ENCODE results near the gene TMEM184B.

The TMEM184B gene

DNA sequence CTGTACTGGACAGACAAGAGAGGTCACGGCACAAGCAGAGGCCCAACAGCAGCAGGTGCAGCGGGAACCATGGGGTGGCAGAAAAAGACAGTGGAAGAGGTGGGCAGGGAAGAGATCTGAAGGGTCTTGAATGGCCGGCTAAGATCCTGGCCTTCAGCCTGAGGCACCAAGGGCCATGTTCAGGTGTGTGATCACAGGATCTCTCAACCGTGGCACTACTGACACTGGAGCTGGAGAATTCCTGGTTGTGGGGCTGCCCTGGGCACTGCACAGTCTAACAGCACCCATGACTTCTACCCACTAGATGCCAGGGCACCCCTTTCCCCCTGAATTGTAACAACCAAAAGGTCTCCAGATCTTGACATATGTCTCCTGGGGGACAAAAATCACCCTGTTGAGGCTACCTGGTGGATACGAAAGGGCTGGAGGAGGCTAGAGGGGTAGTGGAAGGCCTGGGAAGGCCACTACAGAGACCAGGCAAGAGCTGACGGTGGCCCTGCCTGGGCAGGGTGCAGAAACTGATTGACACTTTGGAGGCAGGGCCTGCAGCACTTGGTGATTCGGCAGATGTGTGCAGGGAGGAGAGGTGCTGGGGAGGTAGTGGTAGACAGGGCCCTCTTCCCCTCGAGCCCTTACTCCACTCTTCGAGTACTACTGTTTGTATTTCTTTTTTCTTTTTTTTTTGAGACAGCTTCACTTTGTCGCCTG, 36.1 kb upstream of the TMEM184B start:
- no peak for DNase-seq (ENCODE audit: low spot score)

DNA sequence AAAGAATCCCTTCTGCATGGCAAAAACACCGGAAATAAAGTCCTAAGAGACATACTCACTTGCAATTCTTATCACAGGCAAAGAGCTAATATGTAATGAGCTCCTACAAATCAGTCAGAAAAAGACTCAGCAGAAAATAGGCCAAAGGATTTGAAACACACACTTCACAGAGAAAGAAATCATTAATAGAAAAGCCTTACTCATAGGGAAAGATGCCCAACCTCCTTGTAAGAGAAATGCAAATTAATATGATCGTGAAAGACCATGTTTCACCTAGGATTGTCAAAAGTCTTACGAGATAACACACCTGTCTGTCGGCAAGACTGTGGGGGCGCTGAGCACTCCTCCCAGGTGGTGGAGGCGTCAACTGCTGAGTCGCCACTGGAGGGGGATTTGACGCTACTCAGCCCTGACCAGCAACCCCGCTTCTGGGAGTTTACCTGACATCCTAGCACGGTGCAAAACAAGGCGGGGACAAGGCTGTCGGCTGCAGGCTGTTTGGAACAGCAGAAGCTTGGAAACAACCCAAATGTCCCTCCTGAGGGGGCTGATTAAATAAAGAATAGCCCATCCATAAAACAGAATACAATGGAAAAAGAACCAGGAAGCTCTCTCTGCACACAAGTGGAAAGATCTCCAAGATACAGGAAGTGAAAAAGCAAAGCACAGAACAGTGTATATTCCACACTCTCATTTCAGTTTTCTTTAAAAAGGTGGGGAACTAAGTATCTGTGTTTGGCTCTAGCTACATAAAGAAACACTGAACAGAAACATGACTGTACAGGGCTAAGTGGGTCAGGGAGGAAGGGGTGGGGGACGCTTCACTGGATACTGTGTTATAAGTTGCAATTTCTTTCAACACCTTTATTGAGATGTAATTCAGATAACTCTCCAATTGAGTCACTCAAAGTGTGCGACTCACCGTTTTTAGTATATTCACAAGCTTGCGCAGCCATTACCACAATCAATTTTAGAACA, 33.0 kb upstream of the TMEM184B start:
- no peak for DNase-seq (ENCODE audit: low spot score)

DNA sequence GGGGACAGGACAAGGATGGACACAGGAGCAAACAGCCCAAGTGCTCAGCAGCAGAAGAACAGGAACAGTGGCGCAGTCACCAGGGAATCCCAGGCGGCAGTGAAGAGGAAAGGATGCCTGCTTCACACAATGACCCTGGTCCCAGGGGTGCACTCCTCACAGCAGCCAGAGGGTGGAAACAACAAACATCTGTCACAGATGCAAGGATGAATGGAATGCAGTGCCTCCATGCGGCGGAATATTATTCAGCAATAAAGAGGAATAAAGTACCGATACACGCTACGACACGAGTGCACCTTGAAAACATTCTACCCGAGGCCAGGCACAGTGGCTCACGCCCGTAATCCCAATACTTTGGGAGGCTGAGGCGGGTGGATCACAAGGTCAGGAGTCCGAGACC, 31.7 kb upstream of the TMEM184B start:
- no peak for DNase-seq (ENCODE audit: low spot score)

- DNase-seq (ENCODE audit: low spot score), result no peak
Measured at GRCh38 chr22:38303974-38304373, 31.2 kb upstream of the TMEM184B start.

GRCh38 chr22:38302906-38303305, 30.1 kb upstream of the TMEM184B start:
- no peak for DNase-seq (ENCODE audit: low spot score)

GRCh38 chr22:38300946-38301345, 28.1 kb upstream of the TMEM184B start:
- DNase-seq (ENCODE audit: low spot score), result no peak

DNA sequence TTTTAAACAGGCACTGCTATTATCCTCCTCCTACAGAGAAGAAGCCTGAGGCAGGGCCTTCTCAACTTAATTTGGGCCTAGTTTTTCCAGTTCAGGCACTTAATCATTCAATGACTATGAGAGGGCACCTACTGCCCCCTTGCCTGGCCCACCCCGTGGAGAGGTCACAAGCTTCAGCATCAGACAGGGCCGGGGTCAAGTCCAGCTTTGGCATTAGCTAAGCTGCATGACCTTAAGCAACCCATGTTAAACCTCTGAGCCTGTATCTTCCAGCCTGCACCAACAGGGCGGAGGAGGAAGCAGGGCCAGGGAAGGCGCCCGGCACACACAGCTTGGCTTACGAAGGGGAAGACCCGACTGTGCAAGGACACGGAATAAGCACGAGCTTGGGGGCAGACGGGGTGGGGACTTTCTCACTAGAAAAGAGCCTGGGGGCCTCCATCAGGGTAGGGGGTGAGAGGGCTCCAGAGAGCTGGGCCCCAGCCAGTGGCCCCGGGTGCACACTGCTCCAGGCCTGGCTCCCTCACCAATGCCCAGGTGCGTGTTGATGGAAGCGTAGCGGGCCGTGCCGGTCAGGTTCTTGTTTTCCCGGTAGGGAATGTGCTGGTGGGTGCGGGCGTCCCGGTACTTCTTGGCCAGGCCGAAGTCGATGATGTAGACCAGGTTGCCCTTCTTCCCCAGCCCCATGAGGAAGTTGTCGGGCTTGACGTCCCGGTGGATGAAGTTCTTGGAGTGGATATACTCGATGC, 27.6 kb upstream of the TMEM184B start:
- no peak for DNase-seq (ENCODE audit: low spot score)

DNA sequence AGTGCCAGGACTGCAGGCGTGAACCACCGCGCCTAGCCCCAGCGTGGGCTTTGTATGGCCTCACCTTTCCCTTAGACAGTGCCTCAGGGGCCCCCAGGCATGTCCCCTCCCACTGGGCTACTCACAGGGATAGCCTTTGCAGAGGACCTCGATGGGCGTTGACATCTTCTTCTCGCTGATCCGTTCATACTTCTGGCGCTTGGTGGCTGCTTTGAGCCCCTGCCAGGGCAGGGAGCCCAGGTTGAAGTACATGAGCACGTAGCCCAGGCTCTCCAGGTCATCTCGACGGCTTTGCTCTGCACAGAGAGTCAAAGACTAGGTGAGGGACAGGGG, 26.9 kb upstream of the TMEM184B start:
- DNase-seq (ENCODE audit: low spot score), result no peak

DNA sequence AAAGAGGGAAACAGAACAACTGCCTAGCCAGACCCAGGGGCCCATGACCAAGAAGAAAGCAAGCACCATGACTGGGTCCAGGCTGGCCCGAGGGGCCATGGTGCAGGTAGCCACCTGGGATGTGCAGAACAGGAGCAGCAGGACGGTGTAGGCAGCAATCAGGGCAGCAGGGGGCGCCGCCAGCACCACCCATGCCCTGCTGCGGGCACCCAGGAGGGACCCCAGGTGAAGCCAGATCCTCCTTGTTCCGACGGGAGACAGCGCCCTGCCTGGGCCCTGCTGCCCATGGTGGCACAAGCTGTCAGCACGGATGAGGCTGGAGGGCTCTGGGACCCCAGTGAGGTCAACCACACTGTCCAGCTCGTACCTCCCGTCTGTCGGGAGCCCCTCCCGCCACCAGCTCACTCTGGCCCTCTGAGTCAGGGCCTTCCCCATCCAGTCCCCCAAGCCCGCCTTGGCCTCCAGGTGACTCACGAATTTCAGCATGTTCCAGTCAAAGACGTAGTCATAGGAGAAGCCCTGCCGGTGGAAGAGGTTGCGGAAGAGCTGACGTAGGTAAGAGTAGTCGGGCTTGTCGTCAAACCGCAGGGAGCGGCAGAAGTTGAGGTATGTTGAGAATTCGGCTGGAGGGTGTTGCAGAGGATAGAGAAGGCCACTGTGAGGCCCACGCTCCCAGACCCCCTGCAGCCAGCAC, 25.6 kb upstream of the TMEM184B start:
- no peak for DNase-seq (ENCODE audit: low spot score)

GRCh38 chr22:38296372-38296771, 23.6 kb upstream of the TMEM184B start:
- DNase-seq (ENCODE audit: low spot score), result no peak

GRCh38 chr22:38295863-38296262, 23.1 kb upstream of the TMEM184B start:
- no peak for DNase-seq (ENCODE audit: low spot score)

DNA sequence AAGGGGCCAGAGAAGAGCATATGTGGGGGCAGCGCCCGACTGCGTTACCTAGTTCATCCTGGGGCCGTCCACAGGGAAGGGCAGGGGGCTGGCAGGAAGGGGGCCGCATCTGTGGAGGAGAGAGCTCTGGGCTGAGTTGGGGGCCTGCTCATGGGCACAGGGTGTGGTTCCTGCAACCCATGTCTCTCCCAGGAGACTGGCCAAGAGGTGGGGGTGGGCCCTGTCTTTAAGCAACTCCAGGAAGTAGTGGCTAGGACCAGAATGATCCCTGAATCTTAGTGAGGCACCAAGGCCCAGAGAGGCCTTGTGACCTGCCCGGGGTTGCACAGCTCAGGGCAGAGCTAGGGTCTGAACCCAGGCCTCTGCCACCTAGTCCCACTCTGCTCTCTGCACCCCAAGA, 22.5 kb upstream of the TMEM184B start:
- DNase-seq (ENCODE audit: low spot score), result no peak

DNA sequence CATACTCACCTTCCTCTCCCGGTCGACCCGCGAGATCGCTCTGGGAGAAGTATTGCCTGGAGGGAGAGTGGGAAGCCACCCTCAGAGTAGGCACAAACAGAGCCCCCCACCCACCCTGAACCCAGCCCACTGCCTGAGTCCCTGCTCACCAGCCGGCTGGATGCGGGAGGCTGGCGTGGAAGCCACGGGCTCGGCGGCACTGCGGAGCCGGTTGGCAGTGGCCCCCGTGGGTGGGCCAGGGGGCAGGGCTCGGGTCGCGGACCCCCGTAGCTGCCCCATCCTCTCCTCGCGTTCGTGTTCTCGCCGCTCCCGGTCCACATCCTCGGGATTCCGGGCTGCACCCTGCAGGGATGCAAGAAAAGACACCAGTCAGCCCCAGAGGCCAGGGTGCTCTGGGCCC, 21.4 kb upstream of the TMEM184B start:
- no peak for DNase-seq (ENCODE audit: low spot score)

GRCh38 chr22:38292694-38293093, 19.9 kb upstream of the TMEM184B start:
- no peak for DNase-seq (ENCODE audit: low spot score)

DNA sequence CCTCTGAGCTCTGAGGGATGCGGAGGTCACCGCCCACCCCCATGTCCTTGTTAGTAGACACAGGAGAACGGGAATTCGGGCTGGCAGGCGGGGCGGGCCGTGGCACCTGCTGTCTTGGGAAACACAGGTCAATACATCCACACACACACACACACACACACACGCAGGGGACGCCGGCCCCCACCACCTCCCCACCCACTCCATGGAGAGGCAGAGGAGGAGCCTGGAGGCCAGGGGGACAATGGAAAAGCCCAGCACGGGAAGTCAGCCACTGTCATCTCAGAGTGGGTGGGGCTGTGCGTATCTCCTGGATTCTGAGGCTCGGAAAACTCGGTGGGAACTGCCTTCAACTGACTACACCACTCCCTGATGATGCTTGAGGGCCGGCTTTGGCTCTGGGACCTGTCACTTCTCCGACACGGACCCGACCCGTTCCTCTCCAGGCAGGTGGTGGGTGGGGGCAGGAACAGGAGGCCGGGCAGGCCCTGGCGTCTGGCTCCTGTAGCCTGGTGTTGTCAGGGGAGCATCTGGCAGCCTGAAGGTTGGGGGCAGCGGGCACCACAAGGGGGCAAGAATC, 18.5 kb upstream of the TMEM184B start:
- DNase-seq (ENCODE audit: low spot score), result no peak

- DNase-seq (ENCODE audit: low spot score), result no peak
Measured at GRCh38 chr22:38290347-38290746, 17.5 kb upstream of the TMEM184B start.

DNA sequence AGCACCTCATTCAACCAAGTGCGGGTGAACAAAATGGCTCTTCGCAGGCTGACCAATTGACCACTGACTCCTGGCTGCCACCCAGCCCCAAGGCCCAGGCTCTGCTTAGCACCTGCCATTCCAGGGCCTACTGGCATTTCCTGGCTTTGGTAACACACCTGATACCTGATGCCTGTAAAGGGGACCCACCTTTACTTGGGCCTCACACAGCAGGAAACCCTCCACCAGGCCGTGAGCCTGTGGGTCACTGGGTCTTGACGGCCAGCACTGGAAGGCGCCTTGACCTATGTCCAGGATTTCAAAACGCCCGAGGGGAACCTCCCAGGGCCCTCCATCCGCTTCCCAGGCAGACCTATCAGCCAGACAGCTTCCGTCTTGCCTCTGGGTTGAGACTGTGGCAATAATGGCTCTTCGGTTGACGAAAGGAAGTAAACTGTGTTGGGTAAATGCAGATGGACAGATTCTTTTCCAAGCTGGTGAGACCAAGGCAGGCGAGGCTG, 16.8 kb upstream of the TMEM184B start:
- DNase-seq (ENCODE audit: low spot score), result no peak

DNA sequence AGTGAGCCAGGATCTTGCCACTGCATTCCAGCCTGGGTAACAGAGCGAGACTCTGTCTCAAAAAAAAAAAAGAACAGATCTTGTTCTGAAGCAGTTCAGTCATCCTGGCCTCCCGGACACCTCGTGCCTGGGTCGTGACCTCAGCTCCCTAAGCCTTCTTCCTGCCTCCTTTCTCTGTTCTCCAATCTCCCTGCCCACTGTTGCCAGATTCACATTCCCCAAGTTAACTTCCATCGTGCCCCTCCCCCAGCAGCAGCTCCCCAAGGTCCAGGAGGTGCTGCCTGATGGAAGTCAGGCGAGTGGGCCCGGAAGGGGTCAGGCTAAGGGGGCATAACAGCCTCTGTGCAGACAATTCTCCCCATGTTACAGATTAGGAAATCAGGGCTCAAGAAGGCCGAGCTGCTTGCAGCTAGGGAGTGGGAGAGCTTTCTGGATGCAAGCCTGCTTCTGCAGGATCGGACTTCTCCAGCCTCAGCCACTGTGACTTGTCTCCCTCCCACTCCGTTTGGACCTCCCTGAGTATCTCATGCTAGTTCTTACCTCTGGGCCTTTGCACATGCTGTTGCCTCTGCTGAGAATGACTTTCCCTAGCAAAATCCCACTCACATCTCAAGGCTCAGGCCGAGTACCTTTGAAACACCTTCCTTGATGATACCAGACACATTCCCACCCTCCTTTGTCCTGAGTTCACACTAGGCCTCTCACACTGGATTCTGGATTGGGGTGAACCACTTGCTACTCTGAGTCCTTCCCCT, 14.3 kb upstream of the TMEM184B start:
- DNase-seq (ENCODE audit: low spot score), result no peak

DNA sequence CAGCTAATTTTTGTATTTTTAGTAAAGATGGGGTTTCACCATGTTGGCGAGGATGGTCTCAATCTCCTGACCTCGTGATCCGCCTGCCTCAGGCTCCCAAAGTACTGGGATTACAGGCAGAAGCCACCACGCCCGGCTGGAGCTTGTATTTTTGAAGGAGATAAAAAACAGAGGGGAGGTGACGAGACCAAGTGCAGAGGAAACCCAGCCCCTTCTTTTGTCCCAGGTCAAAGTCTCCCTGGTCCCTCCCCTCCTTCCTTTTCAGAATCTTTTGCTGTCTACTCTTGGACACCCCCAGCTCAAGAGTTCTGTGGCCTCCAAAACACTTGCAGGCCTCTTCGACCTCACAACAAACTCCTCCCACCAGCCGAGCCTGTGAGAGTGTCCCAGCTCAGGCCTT, 12.2 kb upstream of the TMEM184B start:
- no peak for DNase-seq (ENCODE audit: low spot score)

DNA sequence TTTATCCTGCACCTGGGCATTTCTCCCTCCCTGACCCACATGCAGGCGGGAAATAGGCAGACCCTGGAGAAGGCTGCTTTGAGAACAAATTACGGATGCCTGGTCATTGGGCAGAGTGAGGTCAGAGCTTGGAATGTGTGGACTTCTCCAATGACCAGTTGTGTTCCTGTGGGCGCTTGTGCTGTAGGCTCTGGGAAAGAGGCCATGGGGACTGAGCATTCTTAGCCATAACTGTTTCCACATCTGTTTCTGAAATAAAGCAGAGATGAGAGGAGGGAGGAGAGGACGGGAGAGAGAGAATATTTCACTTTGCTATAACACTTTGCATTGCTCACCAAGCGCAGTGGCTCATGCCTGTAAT, 11.2 kb upstream of the TMEM184B start:
- no peak for DNase-seq (ENCODE audit: low spot score)

DNA sequence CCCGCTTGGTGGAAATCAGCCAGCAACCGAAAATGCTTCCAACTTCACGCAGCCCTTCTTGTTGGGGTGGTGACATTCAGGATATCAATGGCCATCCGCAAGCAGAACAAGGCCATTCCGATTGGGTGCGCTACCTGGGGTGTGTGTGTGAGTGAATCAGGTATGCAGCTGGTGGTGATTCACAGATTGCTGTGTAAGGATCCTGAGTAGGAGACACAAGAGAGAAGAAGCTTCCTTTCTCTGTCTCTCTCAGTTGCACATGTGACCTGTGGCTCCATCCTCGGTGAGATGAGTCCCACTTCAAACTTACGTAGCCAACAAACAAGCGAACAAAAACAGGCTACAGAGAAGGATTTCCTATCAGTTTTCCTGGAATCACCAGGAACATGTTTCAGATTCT, 9.6 kb upstream of the TMEM184B start:
- DNase-seq (ENCODE audit: low spot score), result no peak

Measured in hematopoietic multipotent progenitor cell treated with erythropoietin and hydrocortisone succinate and interleukin-3 and kit ligand, for 15 days (in vitro differentiated cells).